Aorta (tissue), 5 donors: Measurements from ENCODE around the gene ITPRID2. TPM values are rescaled to one million over a fixed set of nuclear protein-coding genes. Genes with fewer than 3 reads are reported as not detected.

ENCODE experiments used
- ATAC-seq: fragments of 200-7000 bp; cut with Tn5 transposase; one replicate; pipeline ENCODE4 v1.9.1; 2022; ENCODE audit warnings: moderate library complexity; ENCODE audit not compliant: low FRiP score
- DNase-seq, 2 donors: peaks; one replicate each; pipeline ENCODE4 v3.0.0-alpha.2; 2020
- H3K27ac ChIP-seq, 2 donors: one replicate each; pipeline ENCODE4 v1.5.1; 2013; ENCODE audit warnings: low read length in 2 of 2, mild to moderate bottlenecking in 2 of 2, moderate library complexity in 2 of 2, control low read depth in 1 of 2, inconsistent platforms in 1 of 2, low read depth in 1 of 2
- H3K27me3 ChIP-seq, 2 donors: one replicate each; pipeline ENCODE4 v1.6.1; 2013; ENCODE audit warnings: control low read depth in 1 of 2, low read length in 1 of 2, mild to moderate bottlenecking in 1 of 2, moderate library complexity in 1 of 2; ENCODE audit not compliant: insufficient read depth in 2 of 2, control insufficient read depth in 1 of 2
- H3K36me3 ChIP-seq, 2 donors: one replicate each; pipeline ENCODE4 v1.6.1; 2013; ENCODE audit warnings: control low read depth in 1 of 2, low read length in 1 of 2, mild to moderate bottlenecking in 1 of 2; ENCODE audit not compliant: insufficient read depth in 2 of 2, control insufficient read depth in 1 of 2
- H3K4me1 ChIP-seq, 2 donors: one replicate each; pipeline ENCODE4 v1.6.1; 2013; ENCODE audit warnings: low read length in 2 of 2, control low read depth in 1 of 2, mild to moderate bottlenecking in 1 of 2, moderate library complexity in 1 of 2; ENCODE audit not compliant: insufficient read depth in 2 of 2, control insufficient read depth in 1 of 2
- H3K4me3 ChIP-seq, 2 donors: one replicate each; pipeline ENCODE4 v1.5.1; 2013; ENCODE audit warnings: low read length in 2 of 2, control low read depth in 1 of 2, mild to moderate bottlenecking in 1 of 2
- H3K9me3 ChIP-seq: one replicate; pipeline ENCODE4 v1.6.1; 2013; ENCODE audit warnings: mild to moderate bottlenecking, low read length; ENCODE audit not compliant: control insufficient read depth
- WGBS, 2 donors: extraction: QIAGEN DNeasy Blood & Tissue Kit; methylation state at CpG; one replicate each; pipeline ENCODE4 v1.1.7; 2013; 5-methylcytosine and 5-hydroxymethylcytosine counted together
- intact Hi-C, 2 donors: fragments of 100-400 bp; cut with DNase I; formaldehyde crosslinking; loops; one replicate each; pipeline versions ENCODE4 v1.14.2 to v1.15.0; 2022
- polyA plus RNA-seq, 2 donors: library from polyadenylated mRNA; stranded (reverse); fragments of 200-250 nt; gene quantifications; one replicate each; pipeline ENCODE4 v1.2.3, GENCODE V29; 2013
- total RNA-seq, 2 donors: library from RNA; stranded (reverse); fragmentation: NEBNext Ultra II Directional; extraction: Animal tissue kit (Norgen Biotek cat#: 25700); gene quantifications; one replicate each; pipeline ENCODE4 v1.2.1, GENCODE V29; 2021
- donor health status: healthy with polysubstance abuse.
- donor health status: Bipolar disorder and iron deficiency.
- donor health status: DM: no; HTN: no; CAD: no.
- donor health status: DM: no; HTN: no; CAD: no.
- donor health status: DM: yes; HTN: yes; CAD: no.

Gene ITPRID2
- total and polyA plus RNA-seq, 4 donors, result 40.1 to 145 (median 102) TPM

DNA sequence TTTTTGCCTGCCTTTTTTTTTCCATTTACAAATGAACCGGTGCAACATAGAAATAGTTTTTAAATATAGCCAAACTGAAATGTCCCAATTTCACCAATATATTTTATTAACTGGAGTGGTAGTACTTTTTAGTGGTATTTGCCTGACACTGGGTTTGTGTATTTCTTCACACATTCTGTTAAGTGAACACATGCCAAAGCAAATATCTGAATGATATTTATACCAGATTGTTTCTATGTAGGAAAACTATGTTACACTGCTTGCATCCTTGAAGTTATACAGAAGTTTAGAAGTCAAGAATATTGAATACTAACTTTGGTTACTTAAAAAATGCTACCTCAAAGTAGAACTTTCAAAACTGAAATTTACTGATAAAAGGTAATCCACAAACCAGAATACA is 19.4 kb upstream of the ITPRID2 start:
- H3K27ac ChIP-seq, result no peak overlapping the region
- no peaks in the 10 kb centered on the region for H3K9me3 ChIP-seq
- 28 to 33% methylated on average over 1 of the region's 1 CpG for WGBS, 2 donors
- H3K4me1 ChIP-seq, result no peaks in the 10 kb centered on the region
- no peak overlapping the region for H3K4me3 ChIP-seq
- no peaks in the 10 kb centered on the region for H3K27me3 ChIP-seq
- intact Hi-C loops, result no loop called here
- no peak for ATAC-seq
- DNase-seq, result no peak
- no peaks in the 10 kb centered on the region for H3K36me3 ChIP-seq

DNA sequence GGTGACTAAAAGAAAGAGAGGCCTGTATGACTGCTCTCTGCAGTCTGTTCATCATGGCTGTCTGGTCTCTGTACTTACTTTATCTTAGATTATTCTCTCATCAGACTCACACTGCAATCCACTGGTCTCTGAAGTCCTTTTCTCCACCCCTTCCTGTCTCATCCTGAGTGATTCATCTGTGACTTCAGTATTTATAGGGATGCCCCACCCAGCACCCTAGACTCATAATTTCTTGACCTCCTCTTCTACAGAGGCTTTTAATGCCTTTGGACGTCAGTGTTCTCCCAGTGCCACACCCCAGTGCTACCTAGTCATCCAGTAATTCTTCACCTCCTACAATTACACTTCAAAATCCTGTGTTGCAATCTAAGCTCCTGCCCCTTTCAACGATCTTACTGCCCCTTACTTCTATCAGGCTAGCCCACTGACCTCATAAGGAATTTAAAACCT is 14.9 kb upstream of the ITPRID2 start:
- Histone ChIP-seq H3K4me1 (no peaks in the 10 kb centered on the region), H3K27ac (no peak overlapping the region), H3K4me3 (no peak overlapping the region), H3K36me3 (no peaks in the 10 kb centered on the region), H3K9me3 (no peaks in the 10 kb centered on the region), H3K27me3 (no peaks in the 10 kb centered on the region)
- ATAC-seq, result no peak
- DNase-seq, result no peak
- intact Hi-C loops, result no loop called here
- 65 to 74% methylated on average over 2 of the region's 2 CpGs for WGBS, 2 donors

GRCh38 chr2:181877181-181877664 is 14.3 kb upstream of the ITPRID2 start:
- no peaks in the 10 kb centered on the region for H3K36me3 ChIP-seq
- DNase-seq, result no peak
- no peaks in the 10 kb centered on the region for H3K4me1 ChIP-seq
- no peaks in the 10 kb centered on the region for H3K27me3 ChIP-seq
- intact Hi-C loops, result no loop called here
- WGBS, 2 donors, result 87% methylated on average over 2 of the region's 2 CpGs
- no peak overlapping the region for H3K27ac ChIP-seq
- no peak for ATAC-seq
- no peak overlapping the region for H3K4me3 ChIP-seq
- H3K9me3 ChIP-seq, result no peaks in the 10 kb centered on the region

- ATAC-seq (no peak), DNase-seq (no peak)
- Histone ChIP-seq H3K4me1 (no peaks in the 10 kb centered on the region), H3K9me3 (no peaks in the 10 kb centered on the region), H3K27me3 (no peaks in the 10 kb centered on the region), H3K4me3 (no peak overlapping the region), H3K27ac (no peak overlapping the region), H3K36me3 (no peaks in the 10 kb centered on the region)
- whole genome bisulfite sequencing, 2 donors, result 47% methylated on average over 2 of the region's 2 CpGs
- intact Hi-C loops, result no loop called here
These were observed 13.1 kb upstream of the ITPRID2 start for GRCh38 chr2:181878448-181878847.

DNA sequence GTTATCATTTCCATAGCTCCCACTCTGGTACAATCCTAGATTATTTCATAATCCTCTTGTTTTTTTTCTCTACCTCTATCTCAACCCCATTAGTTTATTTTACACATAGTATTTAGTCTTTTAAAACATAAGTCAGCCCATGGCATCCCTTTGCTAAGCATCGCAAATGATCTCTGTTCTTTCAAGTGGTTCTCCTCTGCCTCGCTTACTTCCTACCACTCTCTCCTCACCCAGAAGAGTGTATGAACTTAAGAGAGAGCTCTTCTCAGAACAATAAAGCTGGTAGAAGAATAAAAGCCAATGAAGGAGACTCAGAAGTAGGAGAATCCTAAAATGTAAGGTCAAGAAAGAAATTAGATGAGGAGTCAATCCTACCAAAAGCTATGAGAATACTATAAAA is 12.2 kb upstream of the ITPRID2 start:
- H3K36me3 ChIP-seq, result no peaks in the 10 kb centered on the region
- peaks cover 0 to under 1% of the 10 kb centered on the region in 2 donors for H3K4me1 ChIP-seq
- WGBS, 2 donors, result 93 to 94% methylated on average over 2 of the region's 2 CpGs
- no peak overlapping the region for H3K4me3 ChIP-seq
- H3K9me3 ChIP-seq, result no peaks in the 10 kb centered on the region
- DNase-seq (no peak), ATAC-seq (no peak)
- intact Hi-C loops, result no loop called here
- no peak overlapping the region for H3K27ac ChIP-seq
- H3K27me3 ChIP-seq, result no peaks in the 10 kb centered on the region

DNA sequence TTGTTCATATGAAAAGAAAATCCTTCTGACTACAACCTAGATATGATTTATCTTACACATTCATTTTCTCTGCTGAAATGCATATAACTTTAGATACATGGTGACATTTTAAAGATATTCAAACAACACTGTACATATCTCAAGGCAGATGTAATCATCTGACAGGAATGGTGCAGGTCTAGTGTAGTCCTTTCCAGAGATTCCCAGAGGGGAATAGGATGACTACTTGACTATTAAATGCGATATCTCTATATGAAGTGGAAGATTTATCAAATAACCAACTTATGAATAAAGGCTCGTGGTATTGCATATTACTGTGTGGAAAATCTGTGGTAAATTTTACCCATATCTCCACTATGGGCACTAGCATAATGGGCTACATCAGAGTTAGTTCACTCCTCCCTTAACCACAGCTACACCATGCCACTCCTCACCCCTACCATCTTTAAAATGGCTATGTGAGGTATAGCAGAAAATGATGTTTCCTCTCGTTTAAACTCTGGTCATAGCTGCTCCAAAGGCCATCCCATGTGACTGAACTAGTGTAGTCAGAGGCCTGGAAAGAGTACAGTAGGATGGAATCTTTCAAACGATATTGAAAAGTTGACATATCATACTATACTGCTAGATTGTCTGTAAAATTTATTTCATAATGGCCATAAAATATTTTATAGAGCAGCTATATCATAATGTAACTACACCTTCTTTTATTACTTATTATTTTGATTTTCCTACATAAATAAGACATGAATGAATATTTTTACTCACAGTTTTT is 9.1 kb upstream of the ITPRID2 start:
- peaks cover 0 to 6% of the 10 kb centered on the region in 2 donors for H3K4me1 ChIP-seq
- H3K9me3 ChIP-seq, result no peaks in the 10 kb centered on the region
- no peak overlapping the region for H3K4me3 ChIP-seq
- ATAC-seq, result no peak
- WGBS, 2 donors, result 83 to 85% methylated on average over 4 of the region's 4 CpGs
- no peak overlapping the region for H3K27ac ChIP-seq
- no peaks in the 10 kb centered on the region for H3K27me3 ChIP-seq
- no peaks in the 10 kb centered on the region for H3K36me3 ChIP-seq
- intact Hi-C loops, result no loop called here
- no peak for DNase-seq

DNA sequence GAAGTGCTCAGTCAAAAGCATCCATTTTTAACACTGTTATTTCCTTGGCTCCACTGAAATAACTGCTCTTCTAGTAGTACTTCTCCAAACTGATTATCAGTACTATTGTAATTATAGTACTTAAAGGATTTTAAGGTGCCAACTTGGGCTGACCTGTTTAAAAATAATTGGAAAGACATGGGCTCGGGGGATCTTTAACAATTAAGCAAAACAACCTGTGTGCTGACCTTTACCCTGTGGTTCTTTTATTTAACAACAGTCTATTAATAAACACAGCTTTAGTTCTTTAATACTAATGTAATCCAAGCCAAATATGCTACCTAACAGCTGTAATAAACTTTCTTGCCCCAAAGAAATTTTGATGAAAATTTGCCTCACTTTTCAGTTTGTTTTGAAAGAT is 6.9 kb upstream of the ITPRID2 start:
- intact Hi-C loops, result no loop called here
- no peak for DNase-seq
- 76 to 79% methylated on average over 1 of the region's 1 CpG for WGBS, 2 donors
- no peak overlapping the region for H3K4me3 ChIP-seq
- no peak for ATAC-seq
- no peaks in the 10 kb centered on the region for H3K27me3 ChIP-seq
- H3K4me1 ChIP-seq, result peaks cover 0 to 6% of the 10 kb centered on the region in 2 donors
- H3K27ac ChIP-seq, result no peak overlapping the region
- H3K36me3 ChIP-seq, result no peaks in the 10 kb centered on the region
- no peaks in the 10 kb centered on the region for H3K9me3 ChIP-seq

DNA sequence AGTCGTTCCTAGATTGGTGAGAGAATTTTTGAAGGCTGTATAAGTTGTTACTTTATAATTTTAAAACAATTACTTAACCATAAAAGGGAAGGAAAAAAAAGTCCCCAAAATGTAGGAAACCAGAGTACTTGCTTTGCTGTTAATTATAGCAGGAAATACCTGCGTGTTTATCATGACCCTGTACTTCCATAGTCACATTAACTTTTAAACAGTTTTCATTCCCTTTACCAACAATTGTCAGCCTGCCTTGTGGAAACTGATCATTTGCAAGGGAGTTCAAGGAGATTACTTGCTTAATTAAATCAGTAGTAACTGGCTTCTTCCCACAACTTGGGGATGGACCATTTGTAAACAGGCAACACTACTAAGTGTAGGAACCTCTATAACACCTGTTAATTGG is 6.4 kb upstream of the ITPRID2 start:
- ATAC-seq (no peak), DNase-seq (no peak)
- Histone ChIP-seq H3K9me3 (no peaks in the 10 kb centered on the region), H3K27me3 (no peaks in the 10 kb centered on the region), H3K27ac (no peak overlapping the region), H3K36me3 (no peaks in the 10 kb centered on the region), H3K4me1 (peaks cover 0 to 9% of the 10 kb centered on the region in 2 donors), H3K4me3 (no peak overlapping the region)
- intact Hi-C loops, result no loop called here
- 80 to 88% methylated on average over 2 of the region's 2 CpGs for WGBS, 2 donors

DNA sequence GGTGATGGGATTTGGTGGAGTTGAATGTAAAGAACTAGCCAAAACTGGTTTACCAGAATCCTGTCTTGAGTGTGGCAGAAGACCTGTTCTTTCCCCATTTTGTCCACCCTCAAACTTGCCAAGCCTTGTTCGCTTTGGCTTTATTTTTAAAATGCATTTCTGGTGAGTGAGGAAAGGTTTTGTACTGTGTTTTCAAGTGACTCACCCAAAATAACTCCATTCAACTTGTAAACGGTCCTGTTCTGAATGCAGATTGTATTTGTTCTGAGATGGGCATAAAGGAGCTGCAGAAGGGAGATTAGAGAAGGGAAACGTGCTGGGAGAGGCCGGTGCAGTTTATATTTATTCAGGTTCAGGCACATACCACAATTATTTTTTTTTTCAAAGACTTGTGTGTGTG is 5.3 kb upstream of the ITPRID2 start:
- ATAC-seq, result no peak
- Histone ChIP-seq H3K27me3 (no peaks in the 10 kb centered on the region), H3K27ac (no peak overlapping the region), H3K9me3 (no peaks in the 10 kb centered on the region), H3K4me3 (no peak overlapping the region), H3K4me1 (peaks cover 0 to 9% of the 10 kb centered on the region in 2 donors), H3K36me3 (no peaks in the 10 kb centered on the region)
- WGBS, 2 donors, result 7% methylated on average over 4 of the region's 4 CpGs
- intact Hi-C loops, result loop anchor here in 1 of 2 donors (2.0 kb wide), 1 partner anchor 79 kb away; no protein-coding TSS in a partner anchor
- DNase-seq, result no peak
